SU-DHL-6 (cell line): ENCODE measurements around the gene LPIN1.

ENCODE experiments used
- CTCF ChIP-seq: fragments of 200-600 bp; sonication (generic); IDR thresholded peaks from one replicate; pipeline ENCODE4 v1.5.1; 2017; ENCODE audit warnings: antibody characterized with exemption, mild to moderate bottlenecking, low read length, moderate library complexity; ENCODE audit not compliant: insufficient read depth, poor library complexity, severe bottlenecking
- EZH2phosphoT487 ChIP-seq: fragments of 200-600 bp; sonication (generic), shearing (Covaris generic); conservative IDR thresholded peaks from 2 replicates; pipeline ENCODE4 v1.6.1; 2018; ENCODE audit warnings: mild to moderate bottlenecking, antibody characterized with exemption, low read length, moderate library complexity, mixed read lengths

- no peak for TF ChIP-seq CTCF
- TF ChIP-seq EZH2phosphoT487, result no peak
These were observed 28.2 kb downstream of the LPIN1 start for GRCh38 chr2:11774600-11774999.
